Fibroblast of upper back skin (primary cell): Measurements from ENCODE around the gene TM4SF18.

Experiments
- DNase-seq: peaks from one replicate; pipeline ENCODE4 v3.0.0-alpha.2; 2013

TM4SF18 gene

DNA sequence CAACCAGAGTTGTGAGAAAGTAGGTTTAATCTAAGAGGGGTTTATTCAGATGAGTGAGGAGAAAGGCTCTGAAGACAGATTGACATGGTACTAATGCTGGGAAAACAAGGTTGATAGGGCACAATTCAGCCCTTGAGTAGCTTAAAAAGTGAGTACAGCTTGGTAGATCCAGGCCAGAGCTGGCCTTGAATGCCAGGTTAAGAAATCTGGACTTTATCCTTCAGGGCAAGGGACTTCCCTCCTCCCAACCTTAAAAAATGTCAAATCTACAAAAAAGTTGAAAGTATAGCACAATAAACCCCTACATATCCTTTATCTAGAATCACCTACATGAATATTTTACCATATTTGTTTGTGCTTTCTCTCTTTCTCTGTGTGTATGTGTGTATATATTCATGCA is 7.9 kb downstream of the TM4SF18 start:
- no peak for DNase-seq

DNA sequence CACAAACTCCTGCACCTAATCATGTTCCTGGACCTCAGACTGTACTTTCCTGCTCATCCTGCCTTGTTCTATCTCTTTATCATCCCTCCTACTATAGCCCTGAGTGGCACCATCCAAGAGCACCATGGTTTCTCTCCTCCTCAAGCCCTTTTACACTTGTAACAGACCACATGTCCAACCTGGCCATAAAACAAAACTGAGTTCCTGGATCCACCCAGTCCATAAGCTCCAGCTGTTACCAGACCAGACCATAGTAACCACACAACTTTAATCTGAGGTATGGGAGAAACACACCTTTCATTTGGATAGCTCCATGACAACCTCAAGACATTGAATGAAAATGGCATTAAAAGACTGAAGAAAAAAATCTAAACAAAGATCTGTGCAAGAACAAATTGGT is 9.1 kb downstream of the TM4SF18 start:
- no peak for DNase-seq

DNA sequence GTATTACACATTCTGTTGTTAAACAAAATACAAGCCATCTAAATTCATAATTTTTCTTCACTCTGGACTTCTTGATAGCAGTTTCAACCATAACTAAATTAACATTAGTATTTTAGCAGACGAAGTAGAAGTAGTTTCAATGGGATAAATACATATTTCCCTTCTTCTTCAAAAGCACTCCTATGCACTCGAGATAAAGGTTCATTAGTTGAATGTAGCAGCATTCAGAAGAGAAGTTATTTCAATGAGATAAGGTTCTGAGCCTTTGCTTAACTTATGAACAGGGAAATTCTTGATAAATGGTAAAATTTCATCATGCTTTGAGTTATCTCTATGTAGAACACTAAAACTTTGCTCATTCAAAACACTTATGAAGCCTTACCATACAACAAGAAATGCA is 11.8 kb downstream of the TM4SF18 start:
- no peak for DNase-seq

DNA sequence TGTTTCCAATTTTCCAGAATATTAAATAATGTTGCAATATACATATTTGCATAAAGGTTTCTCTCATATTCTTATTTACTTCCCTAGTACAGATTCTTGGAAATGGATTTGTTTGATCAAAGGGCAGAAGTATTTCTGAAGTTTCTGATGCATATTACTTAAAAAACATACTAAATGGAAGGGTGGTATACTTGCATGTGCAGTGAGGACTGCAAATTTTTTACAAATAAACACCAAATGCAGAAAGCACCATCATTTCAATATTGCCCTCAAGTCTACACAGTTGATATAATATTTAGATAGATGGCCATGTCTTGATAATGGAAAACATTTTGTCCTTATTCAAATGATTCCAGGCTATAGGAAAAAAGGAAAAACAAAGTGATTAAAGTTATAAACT is 12.3 kb downstream of the TM4SF18 start:
- no peak for DNase-seq

DNA sequence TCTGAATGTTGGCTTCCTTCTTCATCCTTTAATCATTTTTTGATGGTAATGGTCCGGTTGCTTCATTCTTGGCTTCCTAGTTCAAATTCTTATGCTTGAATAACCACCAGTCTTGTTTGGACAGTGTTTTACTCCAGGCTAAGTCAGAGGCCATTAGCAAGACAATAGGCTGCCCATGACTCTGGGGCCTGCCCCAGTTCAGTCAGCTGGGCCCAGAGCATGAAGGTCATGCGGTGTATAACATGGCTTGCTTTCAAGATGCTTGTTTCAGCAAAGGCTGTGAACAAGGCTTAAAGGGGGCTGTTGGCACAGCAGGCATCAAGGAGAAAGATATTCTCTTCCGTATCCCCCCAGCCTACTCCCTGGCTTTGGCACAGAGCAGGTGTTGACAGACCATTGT is 13.7 kb downstream of the TM4SF18 start:
- DNase-seq: no peak

DNA sequence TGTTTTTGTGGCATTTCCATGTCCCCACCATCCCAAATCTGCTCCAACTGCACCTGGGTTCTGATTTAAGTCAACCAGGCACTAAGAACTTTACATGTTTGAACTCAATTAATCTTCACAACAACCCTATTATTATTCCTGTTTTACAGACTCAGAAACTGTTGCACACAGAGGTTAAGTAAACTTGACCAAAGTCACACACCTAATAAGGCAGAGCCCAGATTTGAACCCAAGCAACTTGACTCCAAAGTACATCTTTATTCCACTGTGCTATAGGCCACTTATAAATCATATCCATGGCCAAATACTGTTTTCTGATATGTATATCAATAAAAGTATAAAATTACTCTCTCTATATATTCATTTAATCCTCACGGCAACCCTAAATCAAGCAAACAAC is 16.4 kb downstream of the TM4SF18 start:
- DNase-seq: no peak

DNA sequence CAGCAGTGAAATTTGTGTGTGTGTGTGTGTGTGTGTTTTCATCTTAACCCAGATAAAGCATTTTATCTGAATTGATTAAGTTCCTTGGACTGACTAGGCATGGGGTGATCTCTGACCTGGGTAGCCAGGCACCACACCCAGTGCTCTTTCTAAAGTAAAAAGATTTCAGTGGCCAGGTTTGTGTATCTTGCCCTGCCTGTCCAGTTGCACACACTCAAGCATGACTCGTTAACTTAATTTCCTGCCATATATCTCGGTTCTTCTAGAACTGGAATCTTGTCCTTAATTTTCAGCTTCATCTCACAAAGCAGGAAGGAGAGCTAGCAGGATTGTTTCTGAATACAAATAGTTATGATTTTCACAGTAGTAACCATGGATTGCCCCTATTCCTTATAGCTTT is 17.0 kb downstream of the TM4SF18 start:
- DNase-seq: no peak

DNA sequence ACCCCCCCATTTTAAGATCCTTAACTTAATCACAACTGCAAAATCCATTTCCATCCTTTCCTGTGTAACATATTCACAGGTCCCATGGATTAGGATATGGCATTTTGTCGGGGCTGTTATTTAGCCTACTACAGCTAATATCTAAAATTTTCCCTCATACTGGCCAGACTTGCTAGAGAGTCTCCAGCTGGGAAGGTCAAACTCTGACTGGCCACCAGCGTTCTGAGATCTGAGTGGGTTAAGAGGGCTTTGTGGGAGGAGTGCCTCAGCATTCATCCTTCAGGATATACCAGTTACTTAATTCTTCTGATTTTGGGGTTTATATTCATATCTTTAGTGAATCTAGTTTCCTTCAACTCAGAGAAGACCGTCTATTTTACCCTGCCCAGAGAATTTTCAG is 17.7 kb downstream of the TM4SF18 start:
- no peak for DNase-seq

DNA sequence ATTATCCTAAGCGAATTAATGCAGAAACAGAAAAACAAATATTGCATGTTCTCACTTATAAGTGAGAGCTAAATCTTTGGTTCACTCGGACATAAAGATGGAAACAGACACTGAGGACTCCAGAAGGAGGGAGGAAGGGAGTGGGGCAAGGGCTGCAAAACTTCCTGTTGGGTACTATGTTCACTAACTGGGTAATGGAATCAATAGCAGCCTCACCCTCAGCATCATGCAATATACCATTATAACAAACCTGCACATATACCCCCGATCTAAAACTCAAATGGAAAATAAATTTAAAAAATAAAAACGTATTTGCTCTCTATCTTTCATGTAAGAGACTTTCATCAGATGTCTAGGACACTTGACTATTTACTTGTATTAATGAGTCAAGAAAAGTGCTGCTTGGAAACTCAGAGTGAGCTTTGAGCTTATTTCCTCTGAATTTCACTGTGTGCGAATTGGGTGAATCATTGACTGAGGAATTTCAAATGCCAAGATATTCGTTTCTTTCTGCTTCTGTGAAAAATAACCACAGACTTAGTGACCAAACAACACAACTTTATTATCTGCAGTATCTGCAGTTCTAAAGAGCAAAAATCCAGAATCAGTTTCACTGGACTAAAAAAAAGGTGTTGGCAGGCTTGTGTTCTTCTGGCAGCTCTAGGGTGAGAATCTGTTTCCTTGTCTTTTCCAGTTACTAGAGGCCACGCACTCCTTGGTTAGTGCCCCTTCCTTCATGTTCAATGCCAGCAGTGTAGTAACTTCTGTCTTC is 18.4 kb downstream of the TM4SF18 start:
- DNase-seq: peak; percentile 83

DNA sequence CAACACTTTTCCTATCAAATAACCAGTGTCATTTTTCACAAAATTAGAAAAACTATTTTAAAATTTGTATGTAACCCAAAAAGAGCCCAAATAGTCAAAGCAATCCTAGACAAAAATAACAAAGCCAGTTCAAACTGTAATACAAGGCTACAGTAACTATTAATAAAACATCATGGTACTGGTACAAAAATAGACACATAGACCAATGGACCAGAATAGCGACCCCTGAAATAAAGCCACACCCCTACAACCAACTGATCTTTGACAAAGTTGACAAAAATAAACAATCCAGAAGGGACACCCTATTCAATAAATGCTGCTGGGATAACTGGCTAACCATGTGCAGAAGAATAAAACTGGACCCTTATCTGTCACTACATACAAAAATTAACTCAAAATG is 19.9 kb downstream of the TM4SF18 start:
- DNase-seq: no peak

DNA sequence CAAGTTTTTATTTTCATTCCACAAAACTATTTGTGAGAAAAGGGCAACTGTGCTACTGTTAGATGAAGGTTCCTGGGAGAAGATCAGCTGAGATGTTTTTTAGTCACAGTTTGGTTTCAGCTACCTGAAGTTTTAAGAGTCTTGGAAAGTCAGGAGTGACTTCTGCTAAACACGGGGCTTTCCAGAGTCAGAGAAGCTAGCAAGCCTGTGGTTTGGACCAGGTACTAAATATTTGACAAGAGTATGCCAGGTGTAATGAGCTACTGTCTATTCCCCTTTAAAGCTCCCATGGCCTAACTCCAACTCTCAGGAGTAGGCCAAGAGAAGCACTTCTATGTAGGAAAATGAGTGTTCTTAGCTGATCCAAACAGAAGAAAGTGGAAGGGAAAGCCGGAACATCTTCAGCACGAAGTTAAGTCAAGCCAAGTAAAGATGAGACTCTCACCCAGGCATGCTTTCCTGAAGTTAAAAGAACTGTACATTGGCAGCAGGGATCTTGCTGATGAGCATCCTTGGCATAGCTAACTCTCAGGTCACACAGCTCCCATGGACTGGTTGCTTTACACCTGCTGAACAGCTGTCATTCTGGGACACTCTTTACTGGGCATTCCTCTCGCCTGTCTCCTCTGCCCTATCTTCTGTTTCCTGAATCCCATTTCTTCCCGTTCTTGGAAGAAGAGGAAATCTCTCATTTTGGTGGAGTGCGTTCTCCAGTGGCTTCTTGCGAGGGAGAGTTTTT is 22.5 kb downstream of the TM4SF18 start:
- no peak for DNase-seq

DNA sequence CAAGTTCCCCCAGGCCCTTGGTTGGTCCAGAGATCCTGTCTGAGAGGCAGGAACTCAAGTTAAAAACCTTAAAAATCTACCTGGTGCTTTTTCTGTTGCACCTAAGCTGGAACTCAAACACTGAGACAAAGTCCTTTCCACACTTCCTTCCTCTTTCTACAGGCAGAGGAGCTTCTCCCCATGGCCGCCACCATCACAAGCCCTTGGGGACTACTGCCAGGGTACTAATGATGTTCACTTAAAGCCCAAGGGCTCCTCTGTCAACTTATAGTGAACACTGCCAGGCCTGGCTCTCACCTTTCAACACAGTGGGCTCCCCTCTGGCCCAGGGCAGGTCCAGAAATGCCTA is 26.0 kb downstream of the TM4SF18 start:
- DNase-seq: no peak

DNA sequence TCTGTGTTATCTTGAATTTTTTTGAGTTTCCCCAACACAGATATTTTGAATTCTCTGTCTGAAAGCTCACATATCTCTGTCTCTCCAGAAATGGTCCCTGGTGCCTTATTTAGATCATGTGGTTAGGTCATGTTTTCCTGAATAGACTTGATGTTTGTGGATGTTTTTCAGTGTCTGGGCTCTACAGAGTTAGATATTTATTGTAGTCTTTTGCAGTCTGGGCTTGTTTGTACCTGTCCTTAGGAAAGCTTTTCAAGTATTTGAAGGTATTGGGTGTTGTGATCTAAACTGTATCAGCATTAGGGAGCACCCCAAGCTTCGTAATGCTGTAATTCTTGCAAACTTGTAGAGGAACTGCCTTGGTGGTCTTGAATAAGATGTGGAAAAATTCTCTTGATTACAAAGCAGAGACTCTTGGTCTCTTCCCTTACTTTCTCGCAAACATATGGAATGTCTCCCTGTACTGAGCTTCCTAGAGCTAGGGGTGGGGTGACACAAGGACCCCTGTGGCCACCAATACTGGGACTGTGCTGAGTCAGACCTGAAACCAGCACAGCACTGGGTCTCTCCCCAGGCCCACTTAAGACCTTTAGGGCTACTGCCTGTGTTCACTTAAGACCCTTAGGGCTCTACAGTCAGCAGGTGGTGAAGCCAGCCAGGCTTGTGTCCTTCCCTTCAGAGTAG is 26.5 kb downstream of the TM4SF18 start:
- no peak for DNase-seq

DNA sequence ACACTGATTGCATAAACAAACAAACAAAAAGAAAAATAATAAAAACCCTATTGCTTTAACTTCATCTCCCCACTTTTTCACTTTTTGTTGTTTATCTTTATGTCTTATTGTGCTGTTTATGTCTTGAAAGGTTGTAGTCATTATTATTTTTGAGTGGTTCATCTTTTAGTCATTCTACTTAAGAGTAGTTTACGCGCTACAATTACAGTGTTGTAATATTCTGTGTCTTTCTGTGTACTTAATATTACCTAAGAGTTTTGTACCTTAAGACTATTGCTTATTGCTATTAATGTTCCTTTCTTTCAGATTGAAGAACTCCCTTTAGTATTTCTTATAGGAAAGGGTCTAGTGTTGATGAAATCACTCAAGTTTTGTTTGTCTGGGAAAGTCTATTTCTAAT is 28.1 kb downstream of the TM4SF18 start:
- DNase-seq: no peak

DNA sequence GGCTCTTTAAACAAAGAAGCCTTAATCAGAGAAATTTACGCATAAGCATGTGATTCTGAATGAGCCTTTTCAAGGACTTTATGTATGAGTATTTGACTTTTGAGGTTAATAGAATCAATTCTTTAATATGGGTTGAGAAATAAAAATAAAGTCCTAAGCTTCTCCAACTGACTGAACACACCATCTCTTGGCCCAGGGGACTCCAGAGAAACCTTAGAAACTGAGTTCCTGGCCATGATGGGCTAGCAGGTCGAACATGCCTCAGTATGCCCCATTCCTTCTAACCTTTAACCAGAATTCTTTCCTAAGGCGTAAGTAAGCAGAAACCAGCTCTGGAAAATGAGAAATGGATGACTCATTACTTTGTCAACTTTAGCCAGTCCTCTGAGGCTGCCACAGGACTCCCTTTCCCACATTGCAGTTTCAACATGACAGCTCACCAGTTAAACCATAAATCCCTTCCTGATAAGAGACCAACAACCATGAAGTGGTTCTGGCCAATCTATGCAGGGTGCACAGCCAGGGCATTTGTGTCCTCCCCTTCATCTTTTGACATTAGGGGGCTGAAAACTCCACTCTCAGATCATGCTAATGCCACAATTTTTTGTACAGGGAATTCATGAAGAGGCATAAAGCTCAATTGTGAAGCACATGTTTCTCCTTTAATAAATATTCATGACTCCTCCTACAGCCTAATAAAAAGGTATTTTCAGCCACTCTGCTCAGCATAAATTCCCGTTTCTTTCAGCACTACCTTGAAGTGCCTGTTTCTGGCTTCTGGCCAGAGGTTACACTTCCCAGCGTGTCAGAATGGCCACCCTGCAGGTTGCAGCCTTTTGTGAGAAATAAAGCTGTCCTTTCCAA is 33.3 kb downstream of the TM4SF18 start:
- peak; percentile 90 for DNase-seq

DNA sequence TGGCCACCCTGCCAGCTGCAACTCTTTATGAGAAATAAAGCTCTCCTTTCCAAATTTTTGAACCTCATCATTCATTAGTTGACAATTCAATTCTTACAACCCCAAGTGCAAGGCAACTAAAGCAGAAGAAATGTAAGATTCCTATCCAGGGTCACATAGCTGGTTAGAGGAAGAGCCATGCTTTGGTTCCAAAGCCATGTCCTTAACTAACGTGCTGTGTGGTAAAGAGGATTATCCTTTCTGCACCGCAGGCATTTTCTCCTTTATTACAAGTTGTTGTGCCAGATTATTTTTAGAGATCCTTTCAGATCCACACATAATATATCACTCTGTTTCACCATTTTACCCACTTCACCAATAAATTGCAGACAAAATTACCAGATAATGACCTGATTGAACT is 36.5 kb downstream of the TM4SF18 start:
- DNase-seq: no peak

DNA sequence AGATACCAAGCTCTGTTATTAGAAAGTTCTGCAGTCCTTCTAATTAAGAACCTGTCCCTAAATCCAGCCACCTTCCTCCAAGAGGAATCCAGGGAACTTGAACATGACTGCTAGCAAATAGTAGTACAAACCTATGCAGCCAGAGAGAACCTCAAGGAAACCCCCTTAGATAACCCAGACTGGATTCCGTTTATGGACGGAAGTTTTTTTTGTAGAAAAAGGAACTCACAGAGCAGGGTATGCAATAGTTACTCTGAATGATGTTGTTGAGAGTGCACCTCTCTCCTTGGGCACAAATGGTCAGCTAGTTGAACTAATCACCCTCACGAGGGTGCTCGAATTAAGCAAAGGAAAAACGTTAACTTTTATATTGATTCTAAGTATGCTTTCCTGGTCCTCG is 40.8 kb downstream of the TM4SF18 start:
- DNase-seq: no peak

DNA sequence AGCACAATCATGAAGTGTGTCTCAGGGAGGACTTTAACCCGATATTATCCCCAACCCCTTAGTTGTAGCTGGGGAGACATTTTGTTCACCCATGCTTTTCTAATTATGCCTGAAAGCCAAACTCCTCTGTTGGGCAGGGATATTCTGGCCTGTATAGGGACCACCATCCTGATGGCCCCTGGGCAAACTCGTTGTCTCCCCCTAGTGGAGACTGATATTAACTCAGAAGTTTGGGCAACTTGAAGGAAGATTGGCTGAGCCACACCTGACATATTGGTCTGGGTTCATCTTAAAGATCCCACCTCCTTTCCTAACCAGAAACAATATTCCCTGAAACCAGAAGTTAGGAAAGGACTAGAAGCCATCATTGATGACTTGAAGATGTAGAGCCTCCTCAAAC is 42.3 kb downstream of the TM4SF18 start:
- no peak for DNase-seq

DNA sequence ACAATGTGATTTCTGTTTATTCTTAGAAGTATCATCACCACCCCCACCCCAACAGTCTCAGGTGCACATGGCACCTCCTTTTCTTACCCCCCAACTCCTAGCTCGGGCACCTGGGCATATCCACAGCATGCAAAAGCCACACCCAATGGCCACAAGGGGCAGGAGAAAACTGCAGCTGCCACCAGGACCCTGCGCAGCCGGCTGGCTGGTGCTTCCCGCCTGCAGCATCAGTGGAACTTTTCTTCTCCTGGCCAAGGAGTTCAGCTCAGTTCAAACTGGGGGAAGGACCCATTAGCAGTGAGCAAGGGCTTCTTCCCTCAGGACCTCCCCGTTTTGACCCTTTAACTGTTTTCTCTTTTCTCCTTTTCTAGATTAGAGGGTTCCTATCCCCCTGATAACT is 44.8 kb downstream of the TM4SF18 start:
- no peak for DNase-seq

DNA sequence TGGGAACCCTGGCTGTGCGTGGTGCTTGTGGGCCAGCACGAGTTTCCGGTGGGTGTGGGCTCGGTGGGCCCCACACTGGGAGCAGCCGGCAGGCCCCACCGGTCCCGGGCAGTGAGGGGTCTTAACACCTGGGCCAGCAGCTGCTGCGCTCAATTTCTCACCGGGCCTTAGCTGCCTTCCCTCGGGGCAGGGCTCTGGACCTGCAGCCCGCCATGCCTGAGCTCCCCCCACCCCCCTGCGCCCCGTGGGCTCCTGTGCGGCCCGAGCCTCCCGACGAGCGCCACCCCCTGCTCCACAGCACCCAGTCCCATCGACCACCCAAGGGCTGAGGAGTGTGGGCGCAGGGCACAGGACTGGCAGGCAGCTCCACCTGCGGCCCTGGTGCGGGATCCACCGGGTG is 49.4 kb downstream of the TM4SF18 start:
- no peak for DNase-seq

DNA sequence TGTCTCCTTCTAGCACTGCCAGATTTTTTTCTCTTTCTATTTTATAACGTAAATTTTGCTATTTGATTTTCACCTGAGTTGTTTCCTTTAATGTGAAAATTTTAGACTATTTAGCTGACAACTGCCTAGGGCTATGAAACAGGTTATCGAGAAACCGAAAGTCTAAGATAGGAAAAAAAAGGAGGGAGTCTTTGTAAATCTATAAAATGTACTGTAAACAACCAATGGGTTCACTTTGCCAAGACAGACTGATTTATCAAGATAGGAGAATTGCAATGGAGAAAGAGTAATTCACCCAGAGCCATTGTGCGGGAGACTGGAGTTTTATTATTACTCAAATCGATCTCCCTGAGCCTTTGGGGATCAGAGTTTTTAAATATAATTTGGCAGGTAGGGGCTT is 50.0 kb downstream of the TM4SF18 start:
- DNase-seq: no peak

DNA sequence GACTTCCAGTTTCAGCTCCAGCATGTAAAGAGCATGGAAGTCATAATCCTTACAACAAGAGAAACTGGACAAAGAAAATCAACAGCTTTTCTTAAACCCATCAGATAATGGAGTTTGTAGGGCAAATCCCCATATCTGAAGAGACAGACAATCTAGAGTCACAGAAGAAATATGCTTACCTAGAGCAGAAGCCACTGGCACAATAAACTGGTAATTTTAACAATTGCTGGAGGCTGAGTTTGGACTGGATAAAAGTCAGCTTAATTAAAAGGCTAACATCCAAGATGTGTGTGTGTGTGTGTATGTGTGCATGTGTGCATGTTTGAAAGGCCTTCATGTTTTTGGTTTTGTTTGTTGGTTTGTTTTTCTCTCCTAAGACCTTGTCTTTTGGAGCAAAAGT is 50.6 kb downstream of the TM4SF18 start:
- DNase-seq: no peak

DNA sequence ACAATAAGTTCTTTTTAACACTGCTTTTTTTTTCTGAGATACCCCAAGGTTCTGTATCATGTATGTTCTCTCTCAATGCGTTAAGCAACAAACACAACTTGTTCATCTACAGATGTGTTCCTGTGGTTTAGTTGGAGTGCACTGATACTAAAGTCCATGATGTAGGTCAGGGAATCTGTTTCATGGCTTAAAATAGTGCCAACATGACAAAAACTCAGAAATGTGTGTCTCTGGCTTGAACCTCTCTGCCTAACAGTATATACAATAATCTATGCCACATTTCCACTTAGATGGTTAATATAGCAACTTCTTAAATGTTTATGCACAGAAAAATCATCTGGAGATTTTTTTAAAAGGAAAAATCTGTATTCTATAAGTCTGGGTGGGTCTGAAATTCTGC is 51.1 kb downstream of the TM4SF18 start:
- no peak for DNase-seq
